Testis (tissue), 3 donors: Measurements from ENCODE around the gene TTBK1. TPM values are rescaled to one million over a fixed set of nuclear protein-coding genes. Genes with fewer than 3 reads are reported as not detected.

ENCODE experiments used
- DNase-seq: peaks from one replicate; pipeline ENCODE4 v3.0.0-alpha.2; 2019
- H3K27ac ChIP-seq, 2 donors: fragments of 200-600 bp; sonication (generic); one replicate each; pipeline ENCODE4 v1.5.1; 2019
- H3K27me3 ChIP-seq: fragments of 200-600 bp; sonication (generic); one replicate; pipeline ENCODE4 v1.5.1; 2019
- H3K36me3 ChIP-seq: fragments of 200-600 bp; sonication (generic); one replicate; pipeline ENCODE4 v1.5.1; 2017; ENCODE audit warnings: low read depth; ENCODE audit errors: missing control alignments
- H3K4me1 ChIP-seq: fragments of 200-600 bp; sonication (generic); one replicate; pipeline ENCODE4 v1.5.1; 2019
- H3K4me3 ChIP-seq, 2 donors: fragments of 200-600 bp; sonication (generic); one replicate each; pipeline ENCODE4 v1.5.1; 2017 to 2019
- H3K9me3 ChIP-seq: fragments of 200-600 bp; sonication (generic); one replicate; pipeline ENCODE4 v1.5.1; 2017
- POLR2A ChIP-seq: fragments of 450-650 bp; IDR thresholded peaks from one replicate; pipeline ENCODE4 v1.6.1; 2017; ENCODE audit warnings: antibody characterized with exemption, mild to moderate bottlenecking, moderate library complexity
- WGBS, 2 donors: methylation state at CpG; one replicate each; pipeline ENCODE4 v1.1.5; 2018; 5-methylcytosine and 5-hydroxymethylcytosine counted together
- intact Hi-C: fragments of 100-400 bp; cut with DNase I; formaldehyde crosslinking; loops from one replicate; pipeline ENCODE4 v1.15.1; 2023; ENCODE audit warnings: low total_unique reads
- polyA plus RNA-seq: library from polyadenylated mRNA; stranded (reverse); fragments of 350-450 nt; fragmentation: Illumina TruSeq; extraction: RNeasy Lipid Tissue Mini Kit (QIAGEN cat#74804); gene quantifications from one replicate; pipeline ENCODE4 v1.2.3, GENCODE V29; 2014; ENCODE audit warnings: low read depth, low replicate concordance; ENCODE audit not compliant: insufficient read depth
- total RNA-seq, 2 donors: library from RNA; depleted of rRNA; stranded (reverse); fragments of >200 nt; gene quantifications; one replicate each; pipeline ENCODE4 v1.2.3, GENCODE V29; 2016
- TF ChIP-seq, protein P1 (sequence below), 3 experiments: fragments of 450-650 bp in 2 of 3; fragments of 200-600 bp in 1 of 3; sonication (generic) in 1 of 3; IDR thresholded peaks; one replicate each; pipeline ENCODE4 v1.5.1; 2016 to 2019; ENCODE audit warnings: antibody characterized with exemption in 3 of 3, mild to moderate bottlenecking in 2 of 3, moderate library complexity in 1 of 3

TTBK1 gene
- total and polyA plus RNA-seq, 3 donors from 2014 or later = 2.2 to 2.6 (median 2.3) TPM

DNA sequence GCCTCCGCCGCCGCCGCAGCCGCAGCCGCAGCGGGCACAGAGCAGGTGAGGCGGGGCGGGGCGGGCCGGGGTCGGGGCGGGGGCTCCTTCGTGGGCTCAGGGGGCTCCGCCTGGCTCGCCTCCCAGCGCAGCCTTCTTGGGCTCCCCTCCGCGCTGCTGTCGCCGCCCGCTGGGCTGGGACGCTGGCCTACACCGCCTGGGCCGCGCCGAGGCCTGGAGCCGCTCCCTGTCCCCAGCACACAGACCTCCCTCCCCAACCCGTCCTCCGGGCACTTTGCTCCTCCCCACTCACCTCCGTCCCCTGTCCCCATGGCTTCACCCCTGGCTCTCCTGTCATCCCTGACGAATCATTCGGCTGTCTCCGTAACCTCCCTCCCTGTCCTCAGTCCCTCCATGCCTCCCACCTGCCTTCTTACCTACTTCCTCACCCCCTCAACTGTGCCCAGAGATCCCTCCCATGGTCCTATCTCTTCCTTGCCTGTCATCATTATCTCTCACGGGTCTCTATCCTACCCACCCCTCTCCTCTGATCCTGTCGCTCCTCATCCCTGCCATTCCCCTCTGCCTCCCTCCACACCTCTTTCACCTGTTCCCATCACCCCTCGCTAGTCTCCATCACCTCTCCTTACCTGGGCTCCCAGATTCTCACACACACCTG lies 512 bp downstream of the TTBK1 start:
- no peak for DNase-seq
- H3K27me3 ChIP-seq = no peaks in the 10 kb centered on the region
- H3K27ac ChIP-seq = no peak overlapping the region
- H3K4me3 ChIP-seq = no peak overlapping the region
- H3K4me1 ChIP-seq = peaks cover 6% of the 10 kb centered on the region
- intact Hi-C loops = no loop called here
- H3K9me3 ChIP-seq = no peaks in the 10 kb centered on the region
- H3K36me3 ChIP-seq = no peaks in the 10 kb centered on the region
- 20 to 31% methylated on average over 17 to 19 of the region's 37 CpGs for WGBS, 2 donors
- TF ChIP-seq, protein P1, sequence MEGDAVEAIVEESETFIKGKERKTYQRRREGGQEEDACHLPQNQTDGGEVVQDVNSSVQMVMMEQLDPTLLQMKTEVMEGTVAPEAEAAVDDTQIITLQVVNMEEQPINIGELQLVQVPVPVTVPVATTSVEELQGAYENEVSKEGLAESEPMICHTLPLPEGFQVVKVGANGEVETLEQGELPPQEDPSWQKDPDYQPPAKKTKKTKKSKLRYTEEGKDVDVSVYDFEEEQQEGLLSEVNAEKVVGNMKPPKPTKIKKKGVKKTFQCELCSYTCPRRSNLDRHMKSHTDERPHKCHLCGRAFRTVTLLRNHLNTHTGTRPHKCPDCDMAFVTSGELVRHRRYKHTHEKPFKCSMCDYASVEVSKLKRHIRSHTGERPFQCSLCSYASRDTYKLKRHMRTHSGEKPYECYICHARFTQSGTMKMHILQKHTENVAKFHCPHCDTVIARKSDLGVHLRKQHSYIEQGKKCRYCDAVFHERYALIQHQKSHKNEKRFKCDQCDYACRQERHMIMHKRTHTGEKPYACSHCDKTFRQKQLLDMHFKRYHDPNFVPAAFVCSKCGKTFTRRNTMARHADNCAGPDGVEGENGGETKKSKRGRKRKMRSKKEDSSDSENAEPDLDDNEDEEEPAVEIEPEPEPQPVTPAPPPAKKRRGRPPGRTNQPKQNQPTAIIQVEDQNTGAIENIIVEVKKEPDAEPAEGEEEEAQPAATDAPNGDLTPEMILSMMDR (IDR thresholded peaks at IDR 0.05) = no peak
- TF ChIP-seq POLR2A = no peak

DNA sequence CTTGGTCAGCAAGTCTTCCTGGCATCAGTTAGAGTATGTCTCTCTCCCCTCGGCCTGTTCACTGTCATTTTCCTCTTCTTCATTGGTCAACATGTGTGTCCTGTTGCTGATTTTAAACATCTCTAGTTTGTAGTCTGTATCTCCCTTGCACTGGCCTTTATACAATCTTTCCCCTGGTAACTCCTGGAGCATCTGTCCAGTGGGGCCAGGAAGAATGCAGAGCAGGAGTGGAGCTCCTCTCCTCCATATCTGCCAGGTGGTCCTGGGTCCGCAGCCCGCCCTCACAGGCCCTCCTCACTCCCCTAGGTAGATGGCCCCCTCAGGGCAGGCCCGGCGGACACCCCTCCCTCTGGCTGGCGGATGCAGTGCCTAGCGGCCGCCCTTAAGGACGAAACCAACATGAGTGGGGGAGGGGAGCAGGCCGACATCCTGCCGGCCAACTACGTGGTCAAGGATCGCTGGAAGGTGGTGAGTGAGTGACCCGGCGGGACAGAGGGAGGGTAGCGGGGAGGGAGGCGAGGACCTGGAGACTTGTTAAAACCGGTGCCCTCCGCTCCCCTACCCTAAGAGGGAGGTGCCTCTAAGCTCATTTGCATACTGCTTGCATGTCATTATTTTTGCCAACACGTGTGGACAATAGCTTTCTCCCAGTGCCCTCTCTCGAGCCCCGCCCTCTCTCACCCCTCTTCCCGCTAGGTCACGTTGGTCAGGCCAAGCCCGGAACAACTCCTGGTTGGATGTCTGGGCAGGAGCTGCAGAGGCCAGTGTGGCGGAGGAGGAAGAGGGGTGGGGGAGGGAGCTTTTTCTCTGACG lies 3.2 kb downstream of the TTBK1 start:
- H3K4me1 ChIP-seq = peaks cover 11% of the 10 kb centered on the region
- H3K27me3 ChIP-seq = no peaks in the 10 kb centered on the region
- TF ChIP-seq POLR2A = no peak
- TF ChIP-seq, protein P1 (IDR thresholded peaks at IDR 0.05) = no peak
- no peaks in the 10 kb centered on the region for H3K36me3 ChIP-seq
- intact Hi-C loops = no loop called here
- H3K4me3 ChIP-seq = peak overlapping the region; percentile 39 to 62
- no peak for DNase-seq
- H3K27ac ChIP-seq = no peak overlapping the region
- no peaks in the 10 kb centered on the region for H3K9me3 ChIP-seq
- WGBS, 2 donors = 11 to 16% methylated on average over 21 to 27 of the region's 27 CpGs

DNA sequence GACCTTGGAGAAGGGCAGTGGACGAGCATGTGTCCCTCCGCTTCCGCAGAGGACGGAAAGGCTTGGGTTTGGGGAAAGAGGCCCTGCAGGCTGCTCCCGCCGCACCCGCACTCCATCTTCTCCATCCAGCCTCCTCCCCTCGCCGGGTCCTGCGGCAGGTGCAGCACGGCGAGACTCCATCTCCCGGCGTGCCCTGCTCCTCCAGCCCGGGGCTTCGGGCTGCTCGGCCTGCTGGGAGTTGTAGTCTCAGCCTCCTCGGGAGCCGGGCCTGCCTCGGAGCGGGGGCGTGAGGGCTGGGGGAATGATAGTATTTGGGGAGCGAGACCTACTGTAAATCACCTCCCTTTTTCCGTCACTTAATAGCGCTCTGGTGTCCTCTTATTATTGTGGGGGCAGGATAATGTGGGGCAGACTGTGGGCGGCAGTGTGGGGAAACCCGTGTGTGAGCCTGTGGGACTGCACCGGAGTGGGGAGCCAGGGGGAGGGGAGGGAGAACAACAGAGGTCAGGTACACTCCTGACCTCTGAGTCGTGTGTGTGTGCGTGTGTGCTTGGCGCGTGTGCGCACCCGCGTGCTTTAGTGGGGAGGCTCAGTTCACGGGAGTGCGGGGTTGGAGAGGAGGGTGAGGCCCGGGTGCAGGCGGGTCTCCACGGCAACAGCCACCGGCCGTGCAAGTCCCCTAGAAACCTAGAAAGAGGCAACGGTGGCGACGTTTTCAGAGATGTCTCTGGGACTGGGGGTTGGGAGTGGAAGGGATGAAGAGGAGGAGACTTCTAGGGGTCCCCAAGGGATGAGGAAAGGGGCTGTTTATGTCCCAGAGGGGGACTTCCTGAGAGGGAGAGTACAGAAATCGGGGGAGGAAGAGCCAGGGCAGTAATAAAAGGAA lies 4.1 kb downstream of the TTBK1 start:
- no peaks in the 10 kb centered on the region for H3K27me3 ChIP-seq
- peak overlapping the region; percentile 39 to 62 for H3K4me3 ChIP-seq
- intact Hi-C loops = no loop called here
- no peak for TF ChIP-seq POLR2A
- TF ChIP-seq, protein P1 (IDR thresholded peaks at IDR 0.05) = no peak
- H3K4me1 ChIP-seq = peaks cover 12% of the 10 kb centered on the region
- 3% methylated on average over 25 to 46 of the region's 46 CpGs for whole genome bisulfite sequencing, 2 donors
- H3K36me3 ChIP-seq = no peaks in the 10 kb centered on the region
- no peaks in the 10 kb centered on the region for H3K9me3 ChIP-seq
- DNase-seq = peak; percentile 90
- H3K27ac ChIP-seq = no peak overlapping the region

DNA sequence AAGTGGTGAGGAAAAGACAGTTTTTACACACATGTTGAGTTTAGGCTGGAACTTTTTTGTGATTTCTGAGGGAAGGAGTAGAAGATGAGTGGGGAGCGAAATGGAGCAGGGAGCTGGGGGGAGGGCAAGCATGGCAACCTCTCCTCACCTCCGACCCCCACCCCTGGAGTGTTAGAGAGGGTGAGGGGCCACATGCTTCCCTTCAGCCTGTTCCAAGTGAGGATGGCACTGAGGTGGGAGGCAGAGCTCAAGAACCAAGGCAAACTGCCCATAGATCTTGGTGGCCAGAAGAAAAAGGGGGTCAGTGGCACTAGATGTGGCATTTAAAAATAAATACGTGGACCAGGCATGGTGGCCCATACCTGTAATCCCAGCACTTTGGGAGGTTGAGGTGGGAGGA lies 4.8 kb downstream of the TTBK1 start:
- no peaks in the 10 kb centered on the region for H3K27me3 ChIP-seq
- intact Hi-C loops = no loop called here
- peaks cover 12% of the 10 kb centered on the region for H3K4me1 ChIP-seq
- 34 to 54% methylated on average over 3 of the region's 3 CpGs for WGBS, 2 donors
- H3K9me3 ChIP-seq = no peaks in the 10 kb centered on the region
- peak overlapping the region in 1 of 2 donors; percentile 62 for H3K4me3 ChIP-seq
- no peak overlapping the region for H3K27ac ChIP-seq
- TF ChIP-seq POLR2A = no peak
- TF ChIP-seq, protein P1 (IDR thresholded peaks at IDR 0.05) = no peak
- no peaks in the 10 kb centered on the region for H3K36me3 ChIP-seq
- DNase-seq = no peak
